GM21526 (cell line): ENCODE results near the gene USH2A.

Experiments used
- ATAC-seq: cut with Tn5 transposase; IDR thresholded peaks from one replicate; pipeline ENCODE4 v1.9.1; 2021; ENCODE audit warnings: moderate library complexity; ENCODE audit not compliant: unreplicated experiment, low FRiP score

USH2A gene

DNA sequence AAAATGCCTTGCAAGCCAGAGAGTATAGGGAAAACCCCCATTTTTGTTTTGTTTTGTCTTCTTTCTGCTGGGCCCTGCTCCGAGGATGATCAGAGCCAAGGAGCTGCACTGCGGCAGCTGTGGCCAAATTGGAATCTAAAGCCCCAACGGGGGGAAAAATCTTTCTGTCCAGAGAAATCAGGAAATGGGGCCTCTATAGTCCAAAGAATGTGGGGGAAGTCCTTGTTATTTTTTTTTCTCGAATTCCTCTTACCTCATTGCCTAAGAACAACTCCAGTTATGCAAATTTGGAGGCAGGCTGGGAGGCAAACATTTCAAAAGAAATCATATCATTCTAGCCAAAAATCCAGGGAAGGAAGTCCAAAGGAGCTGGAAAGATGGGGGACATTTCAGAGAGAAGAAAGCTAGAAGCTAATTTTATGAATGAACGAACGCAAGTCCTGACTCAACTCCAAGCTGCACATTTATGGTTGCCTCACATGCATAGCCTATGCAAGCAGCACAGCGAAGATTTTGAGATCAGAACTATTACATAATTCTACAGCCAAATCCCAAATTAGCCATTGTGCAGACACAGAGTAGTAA is 592.9 kb downstream of the USH2A start:
- no peak for ATAC-seq

DNA sequence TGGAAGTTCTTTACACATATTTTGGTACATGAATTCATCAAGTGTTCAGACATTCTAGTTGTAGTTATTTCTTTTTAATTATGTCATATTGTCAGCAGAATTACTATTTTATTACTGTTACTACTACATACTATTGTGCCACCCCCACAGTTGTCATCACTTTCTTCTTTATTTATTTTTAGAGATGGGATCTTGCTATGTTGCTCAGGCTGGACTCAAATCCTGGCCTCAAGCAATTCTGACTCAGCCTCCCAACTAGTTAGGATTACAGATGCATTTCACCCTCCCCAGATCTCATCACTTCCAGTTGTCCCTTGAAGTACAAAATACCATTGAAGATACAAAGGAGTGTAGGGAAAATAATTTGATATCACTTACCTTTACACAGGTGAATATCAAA is 598.2 kb downstream of the USH2A start:
- ATAC-seq = no peak

DNA sequence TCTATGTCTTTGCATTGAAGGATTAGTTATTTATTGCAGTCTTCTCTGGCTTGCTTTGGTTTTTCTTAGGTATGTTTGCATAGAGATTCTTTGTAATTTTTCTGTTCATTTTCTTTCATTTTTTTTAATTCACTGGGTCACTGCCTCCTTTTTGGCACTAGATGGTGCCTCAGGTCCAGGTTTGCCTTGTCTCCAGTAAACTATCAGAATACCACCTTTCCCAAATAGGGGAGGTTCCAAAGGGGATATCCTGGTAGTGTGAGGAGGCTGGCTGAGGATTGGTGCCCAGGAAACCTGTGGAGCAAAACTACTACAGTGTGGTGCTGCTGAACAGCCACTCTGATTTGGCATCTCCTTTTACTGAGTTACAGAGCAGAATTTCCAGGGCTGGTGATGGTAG is 599.0 kb downstream of the USH2A start:
- ATAC-seq = no peak

DNA sequence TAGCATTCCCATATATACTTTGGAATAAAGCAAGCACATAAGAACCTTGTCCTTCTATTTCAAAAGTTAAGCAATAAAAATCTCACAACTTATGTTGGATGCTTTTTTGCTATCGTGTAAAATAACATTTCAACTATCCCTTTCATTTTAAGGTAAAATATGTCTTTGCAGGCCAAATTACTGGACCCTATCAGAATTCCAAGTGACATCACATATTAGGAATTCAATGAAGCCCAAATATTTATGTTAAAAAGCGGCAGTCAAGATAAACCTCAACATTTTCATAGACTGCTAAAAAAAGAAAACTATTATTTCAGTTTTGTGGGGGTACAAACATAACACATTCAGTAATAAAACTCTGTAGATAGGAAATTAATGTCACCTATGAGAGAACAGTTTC is 604.1 kb downstream of the USH2A start:
- ATAC-seq = no peak

DNA sequence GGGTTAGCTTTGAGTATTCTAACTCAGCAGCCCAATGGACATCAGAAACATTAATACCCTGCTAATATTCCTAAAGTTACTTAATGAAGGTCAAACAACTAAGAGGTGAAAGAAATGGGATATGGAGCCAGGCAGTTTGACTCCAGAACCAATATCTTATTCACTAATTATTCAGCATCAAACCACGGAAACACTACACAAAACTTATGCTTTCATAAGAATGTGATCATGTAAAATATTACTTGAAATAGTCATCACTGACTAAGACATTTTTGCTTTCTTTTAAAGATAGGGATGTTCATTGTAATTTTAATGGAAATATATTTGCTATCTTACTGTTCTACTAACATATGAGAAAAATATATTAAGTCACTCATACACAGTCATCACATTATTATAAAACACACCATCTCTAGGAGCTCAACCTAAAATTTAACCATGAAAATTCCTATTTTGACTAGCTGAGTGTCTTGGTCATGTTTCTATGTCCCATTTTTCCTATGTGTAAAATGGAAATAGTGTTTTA is 615.3 kb downstream of the USH2A start:
- ATAC-seq = no peak

DNA sequence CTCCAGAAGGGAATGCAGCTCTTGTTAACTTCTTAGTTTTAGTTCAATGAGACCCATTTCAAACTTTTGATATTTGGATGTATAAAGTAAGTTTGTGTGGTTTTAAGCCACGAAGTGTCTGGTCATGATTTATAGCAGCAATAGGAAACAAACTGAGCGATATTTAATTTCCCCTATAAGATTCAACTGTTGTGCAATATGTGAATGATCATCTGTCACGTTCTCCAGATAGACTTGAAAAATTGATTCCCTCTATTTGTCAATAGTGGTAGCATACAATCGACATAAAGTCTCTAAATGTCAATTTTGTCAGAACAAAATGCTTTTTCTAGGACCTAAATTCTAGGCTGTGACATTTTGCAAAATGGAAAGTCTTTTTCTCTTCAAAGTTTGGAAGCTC is 616.0 kb downstream of the USH2A start:
- ATAC-seq = no peak

DNA sequence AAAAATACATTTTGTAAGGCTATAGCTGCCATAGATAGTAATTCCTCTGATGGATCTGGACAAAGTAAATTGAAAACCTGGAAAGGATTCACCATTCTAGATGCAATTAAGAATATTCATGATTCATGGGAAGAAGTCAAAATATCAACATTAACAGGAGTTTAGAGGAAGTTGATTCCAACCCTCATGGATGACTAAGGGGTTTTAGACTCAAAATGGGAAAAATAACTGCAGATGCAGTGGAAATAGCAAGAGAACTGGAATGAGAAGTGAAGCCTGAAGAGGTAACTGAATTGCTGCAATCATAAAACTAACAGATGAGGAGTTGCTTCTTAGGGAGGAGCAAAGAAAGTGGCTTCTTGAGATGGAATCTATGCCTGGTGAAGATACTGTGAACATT is 625.4 kb downstream of the USH2A start:
- ATAC-seq = no peak

DNA sequence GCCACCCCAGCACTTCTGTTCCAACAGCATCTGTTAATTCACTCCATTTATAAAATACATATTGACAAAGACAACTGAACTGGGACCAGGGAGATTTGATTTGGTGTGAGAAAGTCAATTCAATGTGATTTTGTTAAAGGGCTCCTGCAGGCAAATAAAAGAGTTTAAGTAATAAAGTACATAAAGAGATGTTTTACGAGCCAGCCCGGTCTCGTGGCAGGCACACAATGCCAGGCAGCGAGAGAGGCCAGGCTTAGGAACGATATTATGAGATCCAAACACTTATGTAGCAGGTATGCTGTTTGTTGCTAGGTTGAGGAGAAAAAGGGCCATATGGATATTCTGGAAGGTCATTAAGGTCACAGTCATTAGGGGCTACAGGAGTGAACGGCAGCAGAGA is 629.1 kb downstream of the USH2A start:
- ATAC-seq = no peak

DNA sequence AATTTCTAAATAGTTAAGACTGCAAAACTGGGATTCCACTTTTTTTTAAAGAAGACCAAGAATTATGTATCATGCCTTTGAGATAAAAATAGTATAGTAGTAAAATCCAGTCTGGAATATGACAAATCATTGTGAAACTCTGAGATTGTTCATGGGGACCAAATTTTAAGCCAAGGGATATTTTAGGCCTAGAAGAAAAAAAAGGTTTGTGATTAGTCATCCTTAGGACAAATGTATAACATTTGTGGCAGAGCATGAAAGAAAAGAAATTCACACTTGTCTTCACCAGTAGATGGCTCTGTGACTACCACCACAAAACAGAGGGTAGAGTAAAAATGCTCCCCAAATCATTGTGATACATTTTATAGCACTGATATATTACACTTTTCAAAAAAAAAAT is 630.1 kb downstream of the USH2A start:
- no peak for ATAC-seq

DNA sequence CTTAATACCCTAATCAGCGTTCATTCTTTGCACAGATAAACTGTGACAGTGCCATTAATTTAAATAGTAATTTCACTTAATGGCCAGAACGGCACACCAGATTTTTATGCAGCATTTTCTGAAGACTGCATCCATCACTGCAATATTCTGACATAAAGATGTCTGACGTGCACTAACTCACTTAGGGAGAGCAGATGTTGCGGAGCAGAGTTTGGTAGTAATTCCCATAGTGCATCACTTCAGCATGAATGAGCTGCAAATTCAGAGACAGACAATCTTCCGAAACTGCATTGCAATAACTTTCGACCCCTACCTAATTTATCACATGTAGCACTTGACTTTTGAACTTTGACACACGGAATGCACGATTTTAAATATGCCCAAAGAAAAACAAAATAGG is 630.8 kb downstream of the USH2A start:
- no peak for ATAC-seq

DNA sequence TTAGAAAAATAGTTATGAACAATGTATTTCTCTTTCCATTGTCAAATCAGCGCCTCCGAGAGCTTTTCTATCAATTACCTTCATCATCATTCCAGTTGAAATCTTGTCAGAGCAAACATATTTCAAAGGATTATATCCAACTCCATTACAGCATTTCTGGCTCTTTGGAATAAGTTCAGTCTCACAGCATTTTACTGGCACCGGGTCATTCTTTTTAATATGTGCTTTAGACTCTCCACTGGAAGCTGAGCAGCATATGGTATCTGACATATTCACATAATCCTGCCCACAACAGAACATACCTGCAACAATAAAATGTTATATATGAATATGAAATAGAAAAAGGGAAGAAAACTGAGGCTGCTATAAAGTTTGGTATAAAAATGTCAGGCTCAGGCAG is 633.3 kb downstream of the USH2A start:
- no peak for ATAC-seq

DNA sequence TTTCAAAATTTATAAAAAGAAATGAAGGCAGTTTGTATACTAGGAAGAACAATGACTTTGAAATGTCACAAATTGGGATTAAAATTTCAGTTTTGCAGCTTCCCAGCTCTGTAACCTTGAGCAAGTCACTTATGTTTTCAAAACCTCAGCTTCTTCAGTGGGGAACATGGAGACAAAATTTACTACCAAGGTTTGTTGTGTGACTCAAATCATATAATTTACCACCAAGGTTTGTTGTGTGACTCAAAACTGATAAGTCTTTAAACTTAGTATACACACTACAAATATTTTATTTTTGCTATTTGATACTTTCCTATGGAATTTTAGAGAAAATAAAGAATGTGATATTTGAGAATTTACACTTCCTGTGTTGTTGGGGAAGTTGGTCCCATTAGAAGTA is 636.3 kb downstream of the USH2A start:
- no peak for ATAC-seq

DNA sequence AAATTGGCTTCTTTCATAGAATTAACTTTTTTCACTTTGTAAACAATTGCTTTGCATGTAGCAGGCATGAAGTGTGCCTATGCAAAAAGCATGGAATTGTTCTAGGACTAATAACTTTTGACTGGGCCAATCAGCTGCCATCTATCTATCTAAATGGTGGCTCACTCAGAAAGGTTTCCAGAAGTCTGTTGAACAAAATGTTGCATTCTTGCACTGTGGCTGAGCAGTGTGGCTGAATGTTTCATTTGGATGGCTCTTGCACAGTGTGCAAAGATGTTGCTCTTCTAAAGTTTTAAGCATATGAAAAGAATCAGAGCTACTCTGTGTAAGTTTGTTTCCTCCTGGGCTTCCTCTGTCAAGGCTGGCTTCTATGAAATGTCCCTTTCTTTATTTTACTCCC is 642.6 kb downstream of the USH2A start:
- ATAC-seq = no peak

DNA sequence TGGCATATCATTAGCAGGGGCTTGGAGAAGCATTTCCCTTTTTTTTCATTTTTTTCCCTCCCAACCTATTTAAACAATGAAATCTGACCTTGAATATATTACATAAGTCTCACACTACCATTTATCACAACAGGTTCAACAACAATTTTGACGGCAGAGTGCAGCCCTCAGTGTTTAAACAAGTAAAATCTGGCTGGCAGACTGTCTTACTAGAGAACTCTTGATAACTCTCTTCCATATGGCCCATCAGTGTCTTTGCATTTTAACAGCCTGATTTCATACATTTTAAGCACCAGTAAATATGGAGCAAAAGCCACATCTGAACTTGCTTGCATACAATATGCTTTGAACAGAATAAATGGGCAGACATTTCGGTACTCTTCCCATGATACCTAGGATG is 643.1 kb downstream of the USH2A start:
- ATAC-seq = no peak

DNA sequence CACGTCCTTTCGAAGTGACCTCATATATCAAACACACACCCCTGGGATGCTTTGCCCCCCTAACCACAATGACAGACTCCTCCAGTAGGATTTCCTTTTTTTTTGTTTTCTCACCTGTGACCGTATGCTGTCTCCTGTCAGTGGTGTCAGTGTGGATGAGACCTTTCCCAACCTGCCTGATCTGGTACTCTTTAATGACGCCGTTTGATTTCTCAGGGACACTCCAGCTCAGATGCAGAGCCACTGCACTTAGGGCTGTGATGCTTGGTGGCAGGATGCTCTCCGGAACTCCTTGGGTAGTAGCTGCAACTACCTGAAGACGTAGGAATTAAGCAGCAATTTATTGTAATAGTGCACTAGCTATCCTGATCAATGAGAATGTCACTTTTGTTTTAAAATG is 643.5 kb downstream of the USH2A start:
- ATAC-seq = no peak

DNA sequence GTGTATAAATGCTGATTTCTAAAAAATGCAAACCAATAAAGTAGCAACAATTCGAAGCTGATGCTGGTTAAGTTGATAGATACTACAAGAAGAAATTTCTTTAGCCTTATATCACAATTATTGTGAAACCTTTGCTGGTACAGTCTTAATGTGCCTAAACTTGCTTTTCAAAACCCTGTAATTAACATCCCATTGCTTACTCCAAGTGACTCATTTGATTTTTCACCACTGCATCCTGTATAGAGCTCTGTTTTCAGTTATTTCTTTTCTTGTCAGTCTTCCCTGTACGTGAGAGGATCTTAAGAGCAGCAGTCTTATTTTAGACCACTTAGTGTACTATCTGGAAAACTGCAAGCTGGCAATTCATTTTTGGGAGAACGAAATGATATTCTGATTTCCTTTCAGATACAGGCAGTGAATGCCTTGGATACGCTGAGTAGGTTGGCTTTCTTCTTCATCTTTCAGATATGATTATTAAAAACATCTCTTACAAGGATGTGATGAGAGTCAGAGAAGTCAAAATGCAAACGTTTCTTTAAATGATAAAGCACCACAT is 645.8 kb downstream of the USH2A start:
- no peak for ATAC-seq

DNA sequence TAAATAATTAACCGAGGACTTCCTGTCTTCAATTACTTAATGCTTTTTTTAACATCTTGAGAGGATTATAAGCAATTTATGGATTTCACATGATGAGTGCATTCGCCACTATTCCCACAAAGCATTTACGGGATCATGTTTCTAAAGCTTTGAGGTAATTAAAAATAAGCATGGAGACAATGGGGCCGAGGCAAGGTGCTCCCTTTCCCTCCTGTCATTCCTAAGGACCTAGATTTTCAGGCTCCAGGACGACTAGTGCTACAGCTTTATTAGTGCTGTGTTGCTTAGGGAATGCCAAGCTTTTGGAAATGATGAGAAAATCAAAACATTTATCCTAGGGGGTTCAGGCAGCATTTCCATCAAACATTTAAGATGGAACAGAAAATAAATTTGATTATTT is 646.9 kb downstream of the USH2A start:
- no peak for ATAC-seq

DNA sequence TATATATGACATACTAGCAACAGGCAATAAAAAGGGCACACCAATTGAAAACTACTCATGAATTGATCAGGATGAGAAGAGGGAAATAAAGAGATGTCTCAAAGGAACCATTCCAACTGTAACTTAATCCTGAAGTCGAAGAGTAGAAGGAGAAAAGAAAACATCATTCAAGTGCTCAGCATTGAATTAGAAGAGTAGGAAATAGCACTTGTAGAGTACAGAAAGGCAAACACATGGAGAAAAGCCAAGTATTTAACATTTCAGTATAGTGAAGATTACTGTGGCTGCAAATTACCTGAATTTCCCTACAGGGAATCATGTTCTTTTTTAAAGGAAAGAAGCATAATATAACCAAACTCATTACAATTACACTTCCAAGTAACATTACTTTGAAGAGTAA is 651.1 kb downstream of the USH2A start:
- no peak for ATAC-seq

DNA sequence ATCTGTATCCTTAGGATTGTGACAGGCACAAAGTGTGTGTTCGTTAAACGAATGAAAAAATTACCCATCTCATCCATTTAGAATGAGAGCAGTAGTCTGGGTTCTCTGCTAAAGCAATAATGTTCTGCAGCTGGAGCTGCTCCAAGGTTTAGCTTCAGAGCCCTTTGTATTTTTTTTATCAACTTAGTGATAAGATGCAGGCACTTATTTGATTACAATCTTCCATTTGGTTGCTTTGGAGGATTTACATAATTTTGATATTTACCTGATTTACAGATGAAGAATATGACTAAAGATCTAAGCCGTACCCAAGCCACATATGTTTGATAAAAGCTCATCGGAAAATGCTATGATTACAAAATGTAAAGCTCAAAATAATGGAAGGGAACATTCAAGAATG is 654.9 kb downstream of the USH2A start:
- no peak for ATAC-seq

DNA sequence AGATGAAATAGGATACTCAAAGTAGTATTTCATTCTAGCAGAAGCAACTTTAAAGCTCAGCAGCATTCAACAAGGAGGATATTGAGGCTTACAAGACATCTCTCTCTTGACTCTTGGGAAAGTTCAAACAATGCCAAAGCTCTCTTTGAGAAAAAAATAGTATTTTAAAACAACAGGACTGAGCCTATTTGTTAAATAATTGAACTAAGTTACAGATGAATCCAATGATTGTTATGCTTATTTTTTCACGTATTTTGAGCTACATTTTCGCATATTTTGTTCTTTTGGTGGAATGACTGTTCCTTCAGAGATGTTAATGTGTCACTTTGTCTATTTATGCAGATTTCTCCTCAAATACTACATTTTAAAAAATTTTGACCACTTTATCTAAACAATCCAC is 655.5 kb downstream of the USH2A start:
- ATAC-seq = no peak

DNA sequence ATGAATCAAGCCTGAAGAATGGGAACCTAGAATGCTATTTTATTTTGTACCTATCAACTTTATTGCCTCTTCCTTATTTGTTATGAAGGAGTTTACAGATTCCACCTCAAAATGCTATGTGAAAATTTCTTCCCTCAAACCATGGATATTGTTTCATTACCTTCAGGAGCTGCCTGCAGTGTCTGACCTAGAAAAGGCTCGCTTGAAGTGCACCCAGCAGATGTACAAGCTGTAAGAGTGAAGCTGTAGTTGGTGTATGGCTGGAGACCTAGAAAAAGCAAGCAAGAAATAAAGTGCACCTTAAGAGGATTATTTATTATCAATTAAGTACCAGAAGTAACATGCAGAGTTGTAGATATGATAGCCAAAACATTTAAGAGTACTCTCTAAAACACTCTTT is 656.7 kb downstream of the USH2A start:
- no peak for ATAC-seq

DNA sequence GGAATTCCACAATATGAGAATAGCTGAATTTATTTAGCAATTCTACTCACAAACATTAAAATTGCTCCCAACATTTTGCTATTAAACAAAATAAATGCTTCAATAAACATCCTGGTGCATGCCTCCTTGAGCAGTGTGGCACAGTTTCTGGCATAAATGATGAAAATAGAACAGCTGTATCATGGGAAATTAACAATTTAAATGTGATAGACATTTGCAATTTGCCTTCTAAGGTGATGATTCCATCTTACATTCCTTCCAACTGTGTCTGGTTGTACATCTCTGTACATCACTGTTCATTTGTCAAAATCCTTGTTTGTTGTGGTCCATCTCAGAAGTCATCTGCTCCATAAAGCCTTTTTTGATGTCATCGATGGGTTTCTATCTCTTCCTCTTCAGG is 657.4 kb downstream of the USH2A start:
- ATAC-seq = no peak

DNA sequence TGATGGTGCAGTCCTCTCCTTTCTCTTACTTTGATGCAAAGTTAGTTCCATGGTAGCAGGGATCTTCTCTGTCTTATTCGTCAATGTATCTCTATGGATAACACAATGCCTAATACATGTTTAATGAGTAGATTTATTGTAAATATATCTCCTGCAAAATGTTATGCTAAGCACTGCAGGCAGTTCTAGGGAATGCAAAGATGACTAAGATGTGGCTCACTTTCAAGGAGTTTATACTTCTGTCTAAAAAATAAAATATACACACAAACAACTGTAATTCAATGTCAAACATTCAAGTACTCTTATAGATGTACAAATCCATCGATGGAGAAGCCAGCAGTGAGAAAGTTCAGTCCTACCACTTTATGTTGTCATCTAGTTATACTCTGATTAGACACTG is 661.8 kb downstream of the USH2A start:
- ATAC-seq = no peak
